HG03342 (cell line): ENCODE data around the gene PRDM9.
"Not testable (repeated sequence)": the region's sequence is repeated elsewhere in the genome, so short reads cannot be mapped to it uniquely, and the experiment has no call there.

Source experiments
- ATAC-seq: cut with Tn5 transposase; IDR thresholded peaks from one replicate; pipeline ENCODE4 v1.9.1; 2021; ENCODE audit warnings: mild to moderate bottlenecking, moderate library complexity; ENCODE audit not compliant: unreplicated experiment

Gene PRDM9

DNA sequence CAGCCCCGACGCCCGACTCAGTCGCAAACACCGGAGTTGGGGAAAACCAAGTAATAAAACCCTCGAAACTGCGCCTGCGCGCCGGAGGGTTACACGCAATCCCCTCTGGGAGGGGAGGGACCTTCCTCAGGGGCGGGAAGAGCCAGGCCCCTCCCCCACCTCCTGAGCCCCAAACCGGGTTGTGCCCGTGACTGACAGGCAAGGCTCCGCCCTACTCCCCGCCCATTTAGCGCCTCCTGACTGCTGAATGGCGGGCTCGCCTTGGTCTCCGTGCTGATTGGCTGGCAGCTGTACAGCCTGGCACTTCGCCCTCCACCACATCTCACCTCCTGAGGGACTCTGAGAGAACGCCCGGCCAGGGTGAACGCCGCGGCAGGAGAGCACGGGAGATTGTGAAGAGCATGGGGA is at the start of gene PRDM9:
Gene PRDM9 (plus strand): TSS at position 332 of the 408 bp plus-strand sequence. CDS start 1,425 bp downstream, outside the sequence.
- no peak for ATAC-seq

DNA sequence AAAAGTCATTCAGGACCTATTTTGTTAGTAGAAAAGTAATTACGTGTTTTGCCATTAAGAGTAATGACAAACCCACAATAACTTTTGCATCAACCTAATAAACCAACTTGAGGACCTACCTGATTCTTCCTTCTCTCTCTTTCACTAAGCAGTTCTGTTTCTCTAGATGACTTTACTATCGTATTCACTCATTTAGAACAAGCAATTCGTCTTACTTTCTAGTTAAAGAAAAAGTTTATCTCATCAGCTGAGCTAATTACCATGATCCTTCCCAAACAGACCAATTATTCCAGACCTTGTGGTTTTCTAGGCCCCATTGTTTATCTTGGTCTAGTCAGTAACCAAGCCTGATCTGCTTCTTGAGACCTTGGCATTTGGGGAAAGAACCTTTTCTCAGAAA is 49.6 kb upstream of the PRDM9 start:
- no peak for ATAC-seq

DNA sequence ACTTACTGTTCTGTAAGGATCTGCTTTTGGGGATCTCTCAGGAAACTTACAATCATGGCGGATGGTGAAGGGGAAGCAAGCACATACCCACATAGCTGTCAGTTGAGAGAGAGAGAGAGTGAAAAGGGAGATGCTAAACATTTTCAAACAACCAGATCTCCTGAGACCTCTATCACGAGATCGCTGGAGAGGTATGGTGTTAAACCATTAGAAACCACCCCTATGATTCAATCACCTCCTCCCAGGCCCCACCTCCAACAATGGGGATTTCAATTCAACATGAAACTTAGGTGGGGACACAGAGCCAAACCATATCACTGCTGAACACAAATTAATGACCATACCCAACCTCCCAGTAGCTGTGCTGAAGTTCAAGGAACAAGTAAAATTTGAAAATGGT is 48.2 kb upstream of the PRDM9 start:
- no peak for ATAC-seq

DNA sequence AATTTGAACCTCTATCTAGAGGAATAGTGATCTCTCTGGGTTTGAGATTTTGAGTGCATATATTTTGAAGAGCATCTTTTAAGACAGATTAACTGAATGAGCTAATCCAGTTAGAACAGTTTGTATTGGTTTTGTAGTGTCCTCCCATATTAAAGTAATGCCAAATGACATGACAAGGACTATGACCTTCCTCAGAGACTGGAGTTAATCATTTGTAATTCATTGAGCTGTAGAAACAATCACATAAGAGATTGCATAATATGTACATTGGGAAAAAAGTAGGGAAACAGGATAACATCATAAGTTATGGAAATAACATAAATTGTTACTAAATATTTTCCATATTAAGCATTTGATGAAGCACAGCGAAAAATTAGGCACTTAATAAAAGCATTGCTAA is 45.8 kb upstream of the PRDM9 start:
- ATAC-seq = no peak

DNA sequence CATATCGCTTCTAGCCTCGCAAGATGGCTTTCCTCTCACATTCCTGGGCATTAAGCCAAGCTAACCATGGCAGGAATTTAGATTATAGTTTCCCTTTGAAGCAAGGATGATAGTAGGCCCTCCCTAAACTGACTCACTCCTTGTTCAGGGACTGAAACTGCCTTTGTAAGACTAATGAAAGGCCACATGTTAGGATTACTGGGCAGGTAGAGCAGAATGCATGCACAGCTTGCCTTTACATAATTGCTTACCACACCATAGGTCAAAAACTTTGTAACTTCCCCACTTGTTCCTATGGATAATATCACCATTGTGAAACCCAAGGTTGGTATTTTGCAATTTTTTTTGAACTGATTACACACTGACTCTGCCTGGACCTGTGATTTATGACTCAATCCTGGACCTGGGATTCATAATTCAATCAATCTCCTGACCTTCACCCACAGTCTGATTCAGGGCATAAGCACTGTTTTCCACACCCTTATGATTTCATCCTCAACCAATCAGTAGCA is 41.0 kb upstream of the PRDM9 start:
- ATAC-seq = no peak

DNA sequence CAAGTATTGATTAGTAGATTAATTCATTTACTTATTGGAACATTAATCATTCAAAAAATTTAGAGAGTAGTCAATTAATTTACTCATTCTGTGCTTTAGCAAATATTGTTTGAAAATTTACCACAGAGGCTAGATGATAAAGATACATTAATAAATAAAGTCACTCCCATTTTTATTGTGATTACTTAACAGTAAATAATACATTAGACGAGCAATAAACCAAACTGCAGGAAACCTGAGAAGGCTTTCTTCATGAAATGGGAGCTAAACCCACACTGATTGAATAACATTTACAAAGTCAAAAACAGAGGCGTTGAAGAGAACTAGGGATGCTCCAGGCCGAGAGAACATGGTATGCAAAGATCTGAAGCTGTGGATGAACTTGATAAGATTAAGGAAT is 38.8 kb upstream of the PRDM9 start:
- ATAC-seq = no peak

DNA sequence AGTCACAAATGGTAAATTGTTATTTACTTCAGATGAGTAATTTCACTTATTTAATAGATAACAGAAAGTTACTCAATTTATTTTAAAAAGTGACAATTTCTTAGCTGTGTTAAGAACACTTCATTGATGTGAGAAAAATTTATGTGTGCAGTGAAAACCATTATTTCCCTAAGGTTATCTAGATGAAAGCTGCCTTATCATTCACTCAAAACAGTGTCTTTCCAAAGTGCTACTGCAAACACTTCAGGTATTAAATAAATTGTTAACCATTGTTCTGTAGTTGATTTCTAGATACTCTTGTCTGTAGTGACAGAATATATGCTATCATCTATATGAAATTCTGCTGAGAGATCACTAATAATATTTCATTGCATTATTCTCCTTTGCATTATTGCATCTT is 33.5 kb upstream of the PRDM9 start:
- ATAC-seq = no peak

DNA sequence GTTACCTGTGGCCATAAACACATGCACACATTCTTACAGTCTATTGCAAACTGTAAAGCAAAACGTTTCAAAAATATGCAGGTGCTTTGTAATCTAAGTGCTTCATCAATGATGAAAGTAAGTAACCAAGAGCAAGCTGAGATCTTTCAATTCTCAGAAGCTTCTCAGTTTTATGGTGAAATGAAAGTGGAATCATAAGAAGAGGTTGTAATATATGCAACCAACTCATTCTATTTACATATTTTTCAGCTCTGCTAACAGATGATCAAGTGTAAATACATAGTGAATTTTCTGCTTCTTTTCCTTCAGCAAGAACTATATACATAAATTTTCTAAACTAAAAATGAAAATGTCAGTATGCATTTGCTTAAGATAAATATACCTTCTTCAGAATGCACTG is 33.1 kb upstream of the PRDM9 start:
- no peak for ATAC-seq

DNA sequence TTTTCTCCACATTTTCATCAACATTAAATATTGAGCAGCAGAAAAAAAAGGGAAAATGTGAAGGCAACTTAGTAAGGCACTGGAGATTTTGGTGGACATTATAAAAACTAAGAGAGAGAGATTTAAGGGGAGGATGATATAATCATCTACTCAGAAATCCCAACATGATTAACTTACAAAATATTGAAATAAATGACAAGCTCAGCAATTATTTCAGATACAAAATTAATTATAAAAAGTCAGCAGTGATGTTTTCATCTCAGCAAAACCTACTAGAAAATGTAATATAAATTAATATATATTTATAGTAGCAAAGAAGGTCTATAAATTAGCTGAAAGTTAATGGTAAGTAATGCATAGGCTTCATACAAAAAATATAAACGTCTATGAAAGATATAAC is 30.8 kb upstream of the PRDM9 start:
- no peak for ATAC-seq

DNA sequence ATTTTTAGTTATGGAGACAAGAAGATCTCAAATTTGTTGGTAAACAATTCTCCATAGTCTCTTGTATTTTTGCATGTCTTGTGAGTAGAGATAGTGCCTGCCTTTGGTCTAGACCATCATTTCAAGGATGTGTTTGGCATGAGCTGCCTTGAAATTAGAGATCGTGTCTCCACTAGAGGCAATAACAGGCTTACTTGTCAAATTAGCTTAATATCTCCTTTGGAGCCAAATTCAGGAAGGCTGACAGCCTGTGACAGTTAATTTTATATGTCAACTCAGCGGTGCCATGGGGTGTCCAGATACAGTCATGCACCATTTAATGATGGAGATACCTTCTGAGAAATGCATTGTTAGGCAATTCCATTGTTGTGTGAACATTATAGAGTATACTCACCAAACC is 24.8 kb upstream of the PRDM9 start:
- no peak for ATAC-seq

DNA sequence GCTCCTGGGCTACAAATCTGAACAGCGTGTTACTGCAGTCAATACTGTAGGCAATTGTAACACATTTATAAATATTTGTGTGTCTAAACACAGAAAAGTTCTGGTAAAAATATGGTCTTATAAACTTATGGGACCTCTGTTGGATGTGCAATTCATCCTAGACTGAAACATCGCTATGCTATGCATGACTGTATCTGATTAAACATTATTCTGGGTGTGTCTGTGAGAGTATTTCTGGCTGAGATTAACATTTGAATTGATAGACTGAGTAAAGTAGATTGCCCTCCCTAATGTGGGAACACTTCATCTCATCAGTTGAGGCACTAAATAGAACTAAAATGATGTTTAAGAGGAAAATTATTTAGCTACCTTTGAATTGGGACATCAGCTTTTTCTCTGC is 24.3 kb upstream of the PRDM9 start:
- ATAC-seq = no peak

DNA sequence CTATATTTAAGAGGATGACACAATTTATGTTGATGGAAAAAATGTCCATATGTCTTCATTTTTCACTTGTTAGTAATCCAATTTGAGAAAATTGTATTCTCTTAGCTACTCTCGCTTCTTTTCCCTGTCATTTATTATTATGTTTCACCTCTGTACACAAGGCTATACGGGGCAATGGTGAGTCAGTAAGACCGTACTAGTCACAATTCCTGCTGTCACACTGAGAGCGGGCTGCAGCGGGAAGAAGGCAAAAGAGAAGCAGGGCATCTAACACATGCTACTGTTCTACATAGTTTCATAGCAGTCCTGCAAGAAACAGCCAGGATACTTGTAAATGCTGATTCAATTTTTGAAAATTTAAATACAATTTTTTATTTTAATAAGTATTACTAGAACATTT is 23.3 kb upstream of the PRDM9 start:
- ATAC-seq = no peak

DNA sequence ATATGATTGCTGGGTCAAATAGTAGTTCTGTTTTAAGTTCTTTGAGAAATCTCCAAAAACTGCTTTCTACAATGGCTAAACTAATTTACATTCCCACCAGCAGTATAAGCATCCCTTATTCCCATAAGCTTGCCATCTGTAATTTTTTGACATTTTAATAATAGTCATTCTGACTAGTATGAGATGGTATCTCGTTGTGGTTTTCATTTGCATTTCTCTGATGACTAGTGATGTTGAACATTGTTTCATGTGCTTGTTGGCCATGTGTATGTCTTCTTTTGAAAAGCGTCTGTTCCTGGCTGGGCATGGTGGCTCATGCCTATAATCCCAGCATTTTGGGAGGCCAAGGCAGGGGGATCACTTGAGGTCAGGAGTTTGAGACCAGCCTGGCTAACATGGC is 21.2 kb upstream of the PRDM9 start:
- not testable (repeated sequence) for ATAC-seq

DNA sequence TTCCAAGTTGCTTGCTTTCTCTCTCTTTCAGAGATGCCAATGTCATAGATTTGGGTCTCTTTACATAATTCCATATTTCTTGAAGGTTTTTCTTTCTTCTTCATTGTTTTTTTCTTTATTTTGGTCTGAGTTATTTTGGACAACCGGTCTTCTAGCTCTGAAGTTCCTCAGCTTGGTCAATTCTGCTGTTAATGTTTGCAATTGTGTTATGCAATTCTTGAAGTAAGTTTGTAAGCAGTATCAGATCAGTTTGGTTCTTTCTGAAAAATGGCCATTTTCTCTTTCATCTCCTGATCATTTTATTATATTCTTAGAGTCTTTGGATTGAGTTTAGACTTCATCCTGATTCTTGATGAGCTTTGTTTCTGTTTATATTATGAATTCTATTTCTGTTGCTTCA is 16.4 kb upstream of the PRDM9 start:
- ATAC-seq = no peak

DNA sequence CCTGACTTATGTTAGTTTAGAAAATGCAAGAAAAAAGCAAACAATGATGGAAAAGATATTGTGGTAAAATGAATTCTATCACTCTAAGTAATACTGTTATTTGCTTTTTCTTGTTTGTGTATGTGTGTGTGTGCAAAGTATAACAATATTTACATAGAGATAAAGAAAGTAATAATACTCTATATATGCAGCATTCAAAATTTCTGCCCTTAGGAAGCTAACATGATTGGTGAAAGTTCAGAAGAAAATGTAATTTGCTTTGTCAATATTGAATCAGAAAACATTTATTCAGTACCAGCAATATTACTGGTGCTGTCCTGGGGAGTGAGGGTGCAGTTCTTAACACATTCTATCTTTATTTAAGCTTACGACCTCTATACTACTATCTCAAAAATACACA is 12.9 kb upstream of the PRDM9 start:
- ATAC-seq = no peak

DNA sequence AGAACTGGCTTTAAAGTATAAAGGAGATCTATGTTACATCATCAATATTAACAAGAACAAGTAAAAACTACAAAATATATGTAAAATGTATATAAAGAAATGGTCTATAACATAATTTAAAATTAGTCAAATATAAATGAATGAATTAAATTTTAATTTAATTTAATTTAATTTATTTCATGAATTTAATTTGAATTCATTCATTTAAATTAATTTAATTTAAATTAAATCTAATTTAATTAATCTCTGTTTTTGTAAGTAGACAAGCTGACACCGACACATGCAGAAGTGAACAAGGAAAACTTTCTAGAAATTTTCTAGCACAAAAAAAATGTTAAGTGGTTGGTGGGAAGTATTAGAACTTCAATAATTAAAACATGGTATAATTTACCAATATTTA is 10.8 kb upstream of the PRDM9 start:
- no peak for ATAC-seq

DNA sequence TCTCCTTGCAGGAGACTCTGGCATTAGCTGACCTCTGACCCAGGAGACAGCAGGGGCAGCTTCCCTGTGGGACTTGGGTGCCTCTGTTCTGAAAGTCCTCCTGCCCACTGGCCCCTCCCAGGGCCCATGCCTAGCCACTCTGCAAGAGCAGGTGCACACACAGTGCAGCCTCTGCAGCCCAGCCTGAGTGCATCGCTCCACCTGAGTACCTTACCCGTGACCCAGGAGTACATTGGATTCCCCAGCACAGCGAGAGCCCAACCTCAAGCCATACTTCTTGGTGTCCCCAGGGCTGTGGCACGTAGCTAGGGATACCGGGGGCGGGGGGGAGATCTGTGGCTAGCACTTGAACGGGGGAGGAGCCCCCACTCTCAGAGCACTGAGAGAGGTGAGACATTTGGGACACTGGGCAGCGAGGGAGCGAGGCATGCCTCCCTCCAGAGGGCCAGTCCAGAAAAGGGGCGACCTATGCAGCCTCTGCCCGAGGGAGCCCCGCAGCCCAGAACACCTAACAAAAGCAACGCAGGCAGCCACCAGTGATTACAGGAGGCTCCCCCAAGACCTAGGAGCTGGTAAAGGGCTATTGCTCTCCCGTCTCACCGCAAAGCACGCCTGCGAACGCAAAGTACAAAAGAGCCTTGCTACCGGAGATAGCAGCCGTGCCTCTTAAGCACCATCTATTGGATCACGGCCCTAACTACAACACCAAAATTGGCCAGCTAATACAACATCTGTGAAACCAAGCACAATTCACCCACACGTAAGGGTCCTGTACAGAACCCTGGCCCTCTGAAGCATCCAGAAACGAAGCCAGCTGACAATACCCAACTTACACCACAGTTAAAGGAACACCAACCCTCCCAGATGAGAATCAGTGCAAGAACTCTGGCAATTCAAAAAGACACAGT is 826 bp upstream of the PRDM9 start:
- no peak for ATAC-seq

DNA sequence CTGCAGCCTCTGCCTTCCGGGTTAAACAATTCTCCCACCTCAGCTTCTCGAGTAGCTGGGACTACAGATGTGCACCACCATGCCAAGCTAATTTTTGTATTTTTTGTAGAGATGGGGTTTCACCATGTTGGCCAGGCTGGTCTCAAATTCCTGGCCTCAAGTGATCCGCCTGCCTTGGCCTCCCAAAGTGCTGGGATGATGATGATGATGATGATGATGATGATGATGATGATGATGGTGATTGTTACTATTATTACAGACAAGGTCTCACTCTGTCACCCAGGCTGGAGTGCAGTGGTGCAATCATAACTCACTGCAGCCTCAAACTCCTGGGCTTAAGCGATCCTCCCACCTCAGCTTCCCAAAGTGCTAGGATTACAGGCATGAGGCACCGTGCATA is 3.0 kb downstream of the PRDM9 start:
- ATAC-seq = not testable (repeated sequence)

DNA sequence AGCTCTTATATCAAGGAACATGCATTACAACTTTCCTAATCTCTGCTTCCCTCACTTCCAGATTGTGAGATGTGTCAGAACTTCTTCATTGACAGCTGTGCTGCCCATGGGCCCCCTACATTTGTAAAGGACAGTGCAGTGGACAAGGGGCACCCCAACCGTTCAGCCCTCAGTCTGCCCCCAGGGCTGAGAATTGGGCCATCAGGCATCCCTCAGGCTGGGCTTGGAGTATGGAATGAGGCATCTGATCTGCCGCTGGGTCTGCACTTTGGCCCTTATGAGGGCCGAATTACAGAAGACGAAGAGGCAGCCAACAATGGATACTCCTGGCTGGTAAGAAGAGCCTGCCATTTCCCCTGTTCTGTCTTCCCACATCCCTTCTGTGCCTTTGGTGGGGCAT is 15.1 kb downstream of the PRDM9 start:
- no peak for ATAC-seq

DNA sequence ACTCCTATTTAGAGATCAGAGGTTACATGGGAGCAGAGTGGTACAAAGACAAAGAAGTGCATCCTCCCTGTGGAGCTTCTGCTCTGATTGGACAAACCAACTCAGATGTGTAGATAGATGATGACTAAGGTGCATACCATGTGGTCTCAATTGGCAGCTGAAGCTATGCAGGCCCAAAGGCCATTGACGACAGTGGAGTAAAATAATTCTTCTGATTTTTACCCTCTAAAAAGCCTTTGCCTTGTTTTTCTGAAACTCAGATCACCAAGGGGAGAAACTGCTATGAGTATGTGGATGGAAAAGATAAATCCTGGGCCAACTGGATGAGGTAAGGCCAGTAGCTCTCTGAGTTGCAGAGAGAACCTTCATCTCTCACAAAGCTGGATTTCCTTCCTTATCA is 15.6 kb downstream of the PRDM9 start:
- ATAC-seq = no peak

DNA sequence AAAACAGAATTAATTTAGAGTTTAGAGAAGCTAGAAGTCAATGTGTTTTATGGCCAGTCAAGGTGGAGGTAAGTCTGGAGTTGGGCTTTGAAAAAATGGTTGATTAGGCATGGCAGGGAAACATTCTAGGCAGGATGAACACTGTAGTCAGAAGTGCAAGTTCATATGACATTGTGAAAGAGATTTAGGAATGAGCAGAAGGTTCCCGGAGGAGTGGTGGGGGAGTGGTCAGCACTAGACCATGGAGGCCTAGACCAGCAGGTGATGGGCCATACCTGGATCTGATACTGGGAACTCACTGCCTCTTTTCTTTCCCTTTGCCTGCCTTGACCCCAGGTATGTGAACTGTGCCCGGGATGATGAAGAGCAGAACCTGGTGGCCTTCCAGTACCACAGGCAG is 16.6 kb downstream of the PRDM9 start:
- ATAC-seq = no peak

DNA sequence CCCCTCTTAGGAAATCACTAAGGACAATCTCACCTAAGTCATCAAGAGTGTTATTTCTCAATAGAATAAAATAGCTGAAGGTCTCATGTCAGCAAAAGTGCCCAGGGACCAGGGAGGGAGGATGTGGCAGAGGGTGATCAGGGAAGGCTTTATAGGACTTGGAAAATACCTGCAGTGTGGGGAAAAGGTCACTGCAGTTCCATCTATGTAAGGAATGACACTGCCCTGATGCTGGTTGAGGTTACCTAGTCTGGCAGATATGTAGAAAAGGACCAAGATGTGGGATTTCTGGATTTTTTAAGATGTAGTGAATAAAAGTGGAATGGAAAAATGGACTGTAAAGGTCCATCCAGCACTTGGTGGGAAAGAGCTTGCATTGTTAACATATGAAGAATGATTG is 18.3 kb downstream of the PRDM9 start:
- no peak for ATAC-seq

DNA sequence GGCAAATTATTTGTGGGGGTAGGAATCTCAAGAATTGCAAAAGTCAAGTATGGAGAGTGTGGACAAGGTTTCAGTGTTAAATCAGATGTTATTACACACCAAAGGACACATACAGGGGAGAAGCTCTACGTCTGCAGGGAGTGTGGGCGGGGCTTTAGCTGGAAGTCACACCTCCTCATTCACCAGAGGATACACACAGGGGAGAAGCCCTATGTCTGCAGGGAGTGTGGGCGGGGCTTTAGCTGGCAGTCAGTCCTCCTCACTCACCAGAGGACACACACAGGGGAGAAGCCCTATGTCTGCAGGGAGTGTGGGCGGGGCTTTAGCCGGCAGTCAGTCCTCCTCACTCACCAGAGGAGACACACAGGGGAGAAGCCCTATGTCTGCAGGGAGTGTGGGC is 19.2 kb downstream of the PRDM9 start:
- ATAC-seq = not testable (repeated sequence)
